AG04450 (cell line): ENCODE data around the gene TTC7B. TPM values are rescaled to one million over a fixed set of nuclear protein-coding genes. Genes with fewer than 3 reads are reported as not detected.

Source experiments
- CTCF ChIA-PET: fragments of 300-600, 350-600 bp; formaldehyde crosslinking; extraction: SDS; loops from one replicate; lab custom pipeline; 2022; ENCODE audit warnings: antibody characterized with exemption, inconsistent platforms; lab: Charles Lee
- POLR2A ChIA-PET: fragments of 350-600 bp; formaldehyde crosslinking; extraction: SDS; loops from one replicate; lab custom pipeline; 2021; ENCODE audit warnings: antibody characterized with exemption, inconsistent platforms; lab: Yijun Ruan, JAX
- DNase-seq: peaks from one replicate; pipeline ENCODE4 v3.0.0-alpha.2; 2011; ENCODE audit warnings: low read depth, low spot score
- H3K27ac ChIP-seq: one replicate; pipeline ENCODE4 v1.5.1; 2012; ENCODE audit warnings: low read depth, low read length, control low read depth
- H3K27me3 ChIP-seq: one replicate; pipeline ENCODE4 v1.6.0; 2012; ENCODE audit warnings: low read length; ENCODE audit not compliant: control insufficient read depth, insufficient read depth
- H3K4me3 ChIP-seq: 2 replicates; pipeline ENCODE4 v1.5.1; 2011; ENCODE audit warnings: mild to moderate bottlenecking, low read depth, low read length, control low read depth
- H3K9me3 ChIP-seq: 2 replicates; pipeline ENCODE4 v1.5.1; 2012; ENCODE audit warnings: low read length; ENCODE audit not compliant: control insufficient read depth, insufficient read depth
- CTCF ChIP-seq: IDR thresholded peaks from 2 replicates; pipeline ENCODE4 v1.5.1; 2011; ENCODE audit warnings: low read depth, low read length, control low read depth, inconsistent platforms
- polyA plus RNA-seq: library from polyadenylated mRNA; depleted of rRNA; stranded (reverse); fragments of >200 nt; gene quantifications from 2 replicates; pipeline ENCODE4 v1.2.3, GENCODE V29; 2011

Gene TTC7B
- polyA plus RNA-seq, 1 experiment: 36.0 TPM

- no peak for TF ChIP-seq CTCF
- no peak for DNase-seq
- Histone ChIP-seq H3K9me3 (no peaks in the 10 kb centered on the region), H3K27me3 (no peaks in the 10 kb centered on the region), H3K27ac (no peak overlapping the region), H3K4me3 (no peak overlapping the region)
- CTCF ChIA-PET: interaction anchor here (0.5 to 4.2 kb wide), 43 partner anchors 10 to 415 kb away, joined by 3 to 61 read pairs (median 4); no protein-coding TSS in a partner anchor
- POLR2A ChIA-PET: interaction anchor here (0.5 to 1.6 kb wide), 2 partner anchors 297 to 300 kb away, joined by 3 to 4 read pairs; partner anchors contain the start of gene CALM1
Measured at GRCh38 chr14:90696720-90697119, 119.5 kb downstream of the TTC7B start.

GRCh38 chr14:90695997-90696660 is 120.1 kb downstream of the TTC7B start:
- TF ChIP-seq CTCF: no peak
- ChIA-PET CTCF (interaction anchor here (1.0 to 4.2 kb wide), 18 partner anchors 9 to 415 kb away, joined by 3 to 61 read pairs (median 7); no protein-coding TSS in a partner anchor), POLR2A (interaction anchor here (0.5 to 1.6 kb wide), 2 partner anchors 297 to 299 kb away, joined by 3 to 4 read pairs; partner anchors contain the start of gene CALM1)
- no peak overlapping the region for H3K4me3 ChIP-seq
- H3K9me3 ChIP-seq: no peaks in the 10 kb centered on the region
- H3K27me3 ChIP-seq: no peaks in the 10 kb centered on the region
- H3K27ac ChIP-seq: no peak overlapping the region
- no peak for DNase-seq

GRCh38 chr14:90693413-90693812 is 122.8 kb downstream of the TTC7B start:
- DNase-seq: no peak
- H3K27ac ChIP-seq: no peak overlapping the region
- H3K27me3 ChIP-seq: no peaks in the 10 kb centered on the region
- POLR2A ChIA-PET: no interaction called here
- no peak overlapping the region for H3K4me3 ChIP-seq
- CTCF ChIA-PET: interaction anchor here (0.8 to 1.7 kb wide), 2 partner anchors 293 to 392 kb away, joined by 3 to 7 read pairs; no protein-coding TSS in a partner anchor
- no peak for TF ChIP-seq CTCF
- no peaks in the 10 kb centered on the region for H3K9me3 ChIP-seq

- no peak for TF ChIP-seq CTCF
- DNase-seq: no peak
- ChIA-PET CTCF (interaction anchor here (0.8 to 1.7 kb wide), 5 partner anchors 38 to 392 kb away, joined by 3 to 7 read pairs (median 3); no protein-coding TSS in a partner anchor), POLR2A (interaction anchor here (1.0 kb wide), 1 partner anchor 48 kb away, joined by 3 read pairs; no protein-coding TSS in a partner anchor)
- no peak overlapping the region for H3K27ac ChIP-seq
- no peaks in the 10 kb centered on the region for H3K9me3 ChIP-seq
- no peaks in the 10 kb centered on the region for H3K27me3 ChIP-seq
- no peak overlapping the region for H3K4me3 ChIP-seq
Measured at GRCh38 chr14:90692826-90693225, 123.4 kb downstream of the TTC7B start.

GRCh38 chr14:90692061-90692460 is 124.2 kb downstream of the TTC7B start:
- H3K27me3 ChIP-seq: no peaks in the 10 kb centered on the region
- ChIA-PET POLR2A (interaction anchor here (1.0 kb wide), 1 partner anchor 47 kb away, joined by 3 read pairs; no protein-coding TSS in a partner anchor), CTCF (interaction anchor here (0.7 to 1.8 kb wide), 6 partner anchors 37 to 292 kb away, joined by 3 to 7 read pairs (median 3); no protein-coding TSS in a partner anchor)
- no peaks in the 10 kb centered on the region for H3K9me3 ChIP-seq
- H3K27ac ChIP-seq: no peak overlapping the region
- TF ChIP-seq CTCF: no peak
- peak; percentile 45 for DNase-seq
- no peak overlapping the region for H3K4me3 ChIP-seq
